BE2C (cell line): ENCODE data around the gene KIN.

ENCODE experiments used
- DNase-seq: peaks from one replicate; pipeline ENCODE4 v3.0.0-alpha.2; 2020
- H3K27me3 ChIP-seq: fragments of 250-450 bp; sonication (Bioruptor Pico); 2 replicates; pipeline ENCODE4 v1.5.1; 2020; ENCODE audit warnings: mild to moderate bottlenecking
- H3K36me3 ChIP-seq: fragments of 250-450 bp; sonication (Bioruptor Pico); 2 replicates; pipeline ENCODE4 v1.5.1; 2020; ENCODE audit warnings: mild to moderate bottlenecking
- H3K4me1 ChIP-seq: fragments of 250-450 bp; sonication (Bioruptor Pico); 2 replicates; pipeline ENCODE4 v1.5.1; 2020
- H3K4me3 ChIP-seq: 2 replicates; pipeline ENCODE4 v1.5.1; 2011; ENCODE audit warnings: low read depth, low read length
- H3K9me3 ChIP-seq: fragments of 250-450 bp; sonication (Bioruptor Pico); 2 replicates; pipeline ENCODE4 v1.5.1; 2020
- TF ChIP-seq, protein P1 (sequence below): IDR thresholded peaks from 2 replicates; pipeline ENCODE4 v1.5.1; 2012; ENCODE audit warnings: mild to moderate bottlenecking, low read depth, low read length

Gene KIN

GRCh38 chr10:7802606-7803005, 14.8 kb upstream of the KIN start:
- Histone ChIP-seq H3K4me1 (no peaks in the 10 kb centered on the region), H3K4me3 (no peak overlapping the region), H3K36me3 (peaks cover 89% of the 10 kb centered on the region), H3K9me3 (no peaks in the 10 kb centered on the region), H3K27me3 (no peaks in the 10 kb centered on the region)
- DNase-seq = no peak
- TF ChIP-seq, protein P1, sequence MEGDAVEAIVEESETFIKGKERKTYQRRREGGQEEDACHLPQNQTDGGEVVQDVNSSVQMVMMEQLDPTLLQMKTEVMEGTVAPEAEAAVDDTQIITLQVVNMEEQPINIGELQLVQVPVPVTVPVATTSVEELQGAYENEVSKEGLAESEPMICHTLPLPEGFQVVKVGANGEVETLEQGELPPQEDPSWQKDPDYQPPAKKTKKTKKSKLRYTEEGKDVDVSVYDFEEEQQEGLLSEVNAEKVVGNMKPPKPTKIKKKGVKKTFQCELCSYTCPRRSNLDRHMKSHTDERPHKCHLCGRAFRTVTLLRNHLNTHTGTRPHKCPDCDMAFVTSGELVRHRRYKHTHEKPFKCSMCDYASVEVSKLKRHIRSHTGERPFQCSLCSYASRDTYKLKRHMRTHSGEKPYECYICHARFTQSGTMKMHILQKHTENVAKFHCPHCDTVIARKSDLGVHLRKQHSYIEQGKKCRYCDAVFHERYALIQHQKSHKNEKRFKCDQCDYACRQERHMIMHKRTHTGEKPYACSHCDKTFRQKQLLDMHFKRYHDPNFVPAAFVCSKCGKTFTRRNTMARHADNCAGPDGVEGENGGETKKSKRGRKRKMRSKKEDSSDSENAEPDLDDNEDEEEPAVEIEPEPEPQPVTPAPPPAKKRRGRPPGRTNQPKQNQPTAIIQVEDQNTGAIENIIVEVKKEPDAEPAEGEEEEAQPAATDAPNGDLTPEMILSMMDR = no peak

DNA sequence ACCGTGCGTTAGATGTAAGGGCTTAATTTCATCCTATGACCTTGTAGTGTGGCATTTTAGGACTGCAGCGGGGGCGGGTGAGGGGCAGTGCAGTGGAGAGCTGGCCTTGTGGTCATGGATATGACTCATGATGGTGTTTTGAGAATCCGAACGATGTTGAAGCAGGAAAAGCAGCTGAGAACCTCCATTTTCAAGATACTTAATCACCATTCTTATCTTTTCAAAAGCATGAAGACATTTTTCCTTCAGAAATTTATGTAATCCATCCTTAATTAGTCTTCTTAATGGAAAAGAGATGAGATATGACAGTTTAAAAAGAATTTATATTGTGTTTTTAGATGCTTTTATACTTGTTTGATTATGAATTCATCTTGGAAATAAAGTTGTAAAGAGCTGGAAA, 9.8 kb upstream of the KIN start:
- Histone ChIP-seq H3K27me3 (no peaks in the 10 kb centered on the region), H3K36me3 (peaks cover 64% of the 10 kb centered on the region), H3K4me1 (no peaks in the 10 kb centered on the region), H3K4me3 (no peak overlapping the region), H3K9me3 (no peaks in the 10 kb centered on the region)
- DNase-seq = no peak
- TF ChIP-seq, protein P1 = no peak

- no peaks in the 10 kb centered on the region for H3K9me3 ChIP-seq
- no peak for DNase-seq
- H3K4me1 ChIP-seq = no peaks in the 10 kb centered on the region
- H3K4me3 ChIP-seq = no peak overlapping the region
- TF ChIP-seq, protein P1 = no peak
- no peaks in the 10 kb centered on the region for H3K27me3 ChIP-seq
- H3K36me3 ChIP-seq = peaks cover 57% of the 10 kb centered on the region
These were observed 7.8 kb upstream of the KIN start for GRCh38 chr10:7795605-7796004.

GRCh38 chr10:7794251-7795026, 6.6 kb upstream of the KIN start:
- H3K4me1 ChIP-seq = no peaks in the 10 kb centered on the region; the same call in 1 of the 2 replicates
- H3K36me3 ChIP-seq = peaks cover 48% of the 10 kb centered on the region
- no peak overlapping the region for H3K4me3 ChIP-seq
- no peak for DNase-seq
- H3K27me3 ChIP-seq = no peaks in the 10 kb centered on the region
- TF ChIP-seq, protein P1 = no peak
- H3K9me3 ChIP-seq = no peaks in the 10 kb centered on the region

DNA sequence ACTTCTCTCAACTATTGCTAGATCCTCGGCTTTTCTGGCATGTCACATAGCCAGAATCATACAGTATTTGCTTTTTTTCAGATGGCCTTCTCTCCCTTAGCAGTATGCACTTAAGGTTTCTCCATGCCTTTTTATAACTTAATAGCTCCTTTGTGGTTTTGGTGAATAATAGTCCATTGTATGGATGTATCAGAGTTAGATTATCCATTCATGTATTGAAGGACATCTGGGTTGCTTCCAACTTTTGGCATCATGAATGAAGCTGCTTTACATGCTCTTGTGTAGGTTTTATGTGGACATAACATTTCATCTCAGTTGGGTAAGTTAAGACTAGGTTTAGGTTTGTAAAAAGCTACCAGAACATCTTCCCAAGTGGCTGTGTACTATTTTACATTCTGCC, 4.7 kb upstream of the KIN start:
- no peak for DNase-seq
- H3K9me3 ChIP-seq = no peaks in the 10 kb centered on the region
- TF ChIP-seq, protein P1 = no peak

GRCh38 chr10:7789390-7789789, 1.6 kb upstream of the KIN start:
- Histone ChIP-seq H3K36me3 (peaks cover 17% of the 10 kb centered on the region), H3K9me3 (no peaks in the 10 kb centered on the region), H3K4me1 (no peaks in the 10 kb centered on the region; the same call in 1 of the 2 replicates), H3K4me3 (peak overlapping the region; percentile 69), H3K27me3 (no peaks in the 10 kb centered on the region)
- peak; percentile 60 for DNase-seq
- TF ChIP-seq, protein P1 = no peak

More for the DNA sequence above, 4.7 kb upstream of the KIN start:
- Histone ChIP-seq H3K4me3 (no peak overlapping the region), H3K36me3 (peaks cover 31% of the 10 kb centered on the region), H3K4me1 (no peaks in the 10 kb centered on the region; the same call in 1 of the 2 replicates), H3K27me3 (no peaks in the 10 kb centered on the region)
